Loucy (cell line): Measurements from ENCODE around the gene RNF26.

Source experiments
- H2AFZ ChIP-seq: fragments of 200-600 bp; sonication (generic); 2 replicates; pipeline ENCODE4 v1.6.0; 2016; ENCODE audit warnings: antibody characterized with exemption, mild to moderate bottlenecking, low read length, moderate library complexity
- H3F3A ChIP-seq: fragments of 200-600 bp; 2 replicates; pipeline ENCODE4 v1.6.0; 2016; ENCODE audit warnings: antibody characterized with exemption, low read depth, mild to moderate bottlenecking
- H3K27me3 ChIP-seq: fragments of 200-600 bp; sonication (generic); 2 replicates; pipeline ENCODE4 v1.6.1; 2014; ENCODE audit warnings: low read length, mild to moderate bottlenecking; ENCODE audit not compliant: insufficient read depth, poor library complexity, severe bottlenecking
- H3K36me3 ChIP-seq: fragments of 200-600 bp; sonication (generic); 2 replicates; pipeline ENCODE4 v1.6.1; 2016; ENCODE audit warnings: low read length; ENCODE audit not compliant: insufficient read depth
- H3K4me1 ChIP-seq: fragments of 200-600 bp; sonication (generic); 2 replicates; pipeline ENCODE4 v1.5.1; 2014; ENCODE audit warnings: low read length, mild to moderate bottlenecking; ENCODE audit not compliant: insufficient read depth, poor library complexity, severe bottlenecking
- H3K4me2 ChIP-seq: fragments of 200-600 bp; sonication (generic); 2 replicates; pipeline ENCODE4 v1.6.0; 2014; ENCODE audit warnings: antibody characterized with exemption, low read length, low read depth, mild to moderate bottlenecking; ENCODE audit not compliant: poor library complexity, severe bottlenecking
- H3K4me3 ChIP-seq: fragments of 200-600 bp; sonication (generic); 2 replicates; pipeline ENCODE4 v1.5.1; 2014; ENCODE audit warnings: low read length, mild to moderate bottlenecking, mixed read lengths; ENCODE audit not compliant: poor library complexity, severe bottlenecking
- H3K79me2 ChIP-seq: fragments of 200-600 bp; sonication (generic); 2 replicates; pipeline ENCODE4 v1.6.1; 2014; ENCODE audit warnings: low read length; ENCODE audit not compliant: insufficient read depth
- H3K9ac ChIP-seq: fragments of 200-600 bp; sonication (generic); 2 replicates; pipeline ENCODE4 v1.6.0; 2014; ENCODE audit warnings: mild to moderate bottlenecking, low read depth, low read length, moderate library complexity; ENCODE audit not compliant: poor library complexity, severe bottlenecking
- H3K9me2 ChIP-seq: fragments of 200-600 bp; sonication (generic); replicated peaks from 2 replicates; pipeline ENCODE4 v1.6.1; 2016; ENCODE audit warnings: low read depth, low read length, mixed read lengths
- H3K9me3 ChIP-seq: fragments of 200-600 bp; sonication (generic); 2 replicates; pipeline ENCODE4 v1.6.1; 2014; ENCODE audit warnings: mild to moderate bottlenecking, antibody characterized with exemption, low read length, low read depth; ENCODE audit not compliant: insufficient read depth
- H4K20me1 ChIP-seq: fragments of 200-600 bp; sonication (generic); 2 replicates; pipeline ENCODE4 v1.6.0; 2014; ENCODE audit warnings: antibody characterized with exemption, low read length, mild to moderate bottlenecking; ENCODE audit not compliant: insufficient read depth, poor library complexity, severe bottlenecking
- CTCF ChIP-seq: fragments of 200-600 bp; sonication (generic); conservative IDR thresholded peaks from 2 replicates; pipeline ENCODE4 v1.5.1; 2014; ENCODE audit warnings: mild to moderate bottlenecking, antibody characterized with exemption, low read length
- EZH2phosphoT487 ChIP-seq: fragments of 200-600 bp; IDR thresholded peaks from 2 replicates; pipeline ENCODE4 v1.6.1; 2018; ENCODE audit warnings: antibody characterized with exemption, mild to moderate bottlenecking, moderate library complexity, borderline replicate concordance

The RNF26 gene

GRCh38 chr11:119367661-119368120 lies 33.4 kb downstream of the RNF26 start:
- Histone ChIP-seq H3K9me3 (no peaks in the 10 kb centered on the region), H3K9ac (no peak overlapping the region), H3K79me2 (no peaks in the 10 kb centered on the region), H3K4me2 (no peak overlapping the region), H3K36me3 (no peaks in the 10 kb centered on the region), H3K4me1 (peaks cover 5% of the 10 kb centered on the region), H3K27me3 (no peaks in the 10 kb centered on the region), H3K9me2 (no peaks in the 10 kb centered on the region), H2AFZ (no peak overlapping the region), H4K20me1 (no peaks in the 10 kb centered on the region), H3K4me3 (no peak overlapping the region), H3F3A (no peaks in the 10 kb centered on the region)
- TF ChIP-seq CTCF: no peak
- no peak for TF ChIP-seq EZH2phosphoT487

- Histone ChIP-seq H2AFZ (no peak overlapping the region), H3K4me2 (no peak overlapping the region)
These were observed 34.1 kb downstream of the RNF26 start for GRCh38 chr11:119368121-119369034.

GRCh38 chr11:119369132-119369925 lies 35.0 kb downstream of the RNF26 start:
- H3K36me3 ChIP-seq: no peaks in the 10 kb centered on the region
- H4K20me1 ChIP-seq: no peaks in the 10 kb centered on the region
- H3K4me2 ChIP-seq: no peak overlapping the region
- peaks cover 14% of the 10 kb centered on the region for H3K4me1 ChIP-seq
- TF ChIP-seq CTCF (no peak), EZH2phosphoT487 (no peak)
- H3K9me2 ChIP-seq: no peaks in the 10 kb centered on the region
- H3K9ac ChIP-seq: no peak overlapping the region
- H3K9me3 ChIP-seq: no peaks in the 10 kb centered on the region
- H2AFZ ChIP-seq: no peak overlapping the region
- H3F3A ChIP-seq: no peaks in the 10 kb centered on the region
- no peaks in the 10 kb centered on the region for H3K27me3 ChIP-seq
- H3K4me3 ChIP-seq: no peak overlapping the region
- H3K79me2 ChIP-seq: no peaks in the 10 kb centered on the region

More at GRCh38 chr11:119368121-119369034, 34.1 kb downstream of the RNF26 start:
- no peak overlapping the region for H3K4me3 ChIP-seq
- H3K79me2 ChIP-seq: no peaks in the 10 kb centered on the region
- H3K36me3 ChIP-seq: no peaks in the 10 kb centered on the region
- no peaks in the 10 kb centered on the region for H4K20me1 ChIP-seq
- no peaks in the 10 kb centered on the region for H3K9me3 ChIP-seq
- TF ChIP-seq CTCF (no peak), EZH2phosphoT487 (no peak)
- H3K9ac ChIP-seq: no peak overlapping the region
- H3K27me3 ChIP-seq: no peaks in the 10 kb centered on the region
- H3K4me1 ChIP-seq: peaks cover 7% of the 10 kb centered on the region
- H3K9me2 ChIP-seq: no peaks in the 10 kb centered on the region
- H3F3A ChIP-seq: no peaks in the 10 kb centered on the region
